Measurements from ENCODE around the gene USP12.

The USP12 gene

GRCh38 chr13:27023385-27024073 is 148.1 kb downstream of the USP12 start:
- no peak overlapping the region for H2AFZ ChIP-seq (ENCODE audit: low read length)
- no peaks in the 10 kb centered on the region for H4K20me1 ChIP-seq (ENCODE audit: insufficient read depth, low read length, poor library complexity, severe bottlenecking)
- TF ChIP-seq CTCF (conservative IDR thresholded peaks at IDR 0.05; ENCODE audit: low read length) (no peak; the same call in 1 of the 2 replicates), EZH2phosphoT487 (IDR thresholded peaks at IDR 0.05; ENCODE audit: borderline replicate concordance) (no peak)
- peaks cover 12% of the 10 kb centered on the region for H3K4me1 ChIP-seq (ENCODE audit: insufficient read depth, low read length, poor library complexity, severe bottlenecking)
- H3K9me2 ChIP-seq (replicated peaks; ENCODE audit: low read depth, low read length): no peaks in the 10 kb centered on the region
- no peaks in the 10 kb centered on the region for H3K79me2 ChIP-seq (ENCODE audit: insufficient read depth, low read length)
- H3K9ac ChIP-seq (ENCODE audit: low read depth, low read length, poor library complexity, severe bottlenecking): no peak overlapping the region
- H3K4me3 ChIP-seq (ENCODE audit: low read length, poor library complexity, severe bottlenecking): no peak overlapping the region
- H3F3A ChIP-seq (ENCODE audit: low read depth): no peaks in the 10 kb centered on the region
- no peaks in the 10 kb centered on the region for H3K9me3 ChIP-seq (ENCODE audit: insufficient read depth, low read depth, low read length)
- H3K4me2 ChIP-seq (ENCODE audit: low read depth, low read length, poor library complexity, severe bottlenecking): no peak overlapping the region
- H3K36me3 ChIP-seq (ENCODE audit: insufficient read depth, low read length): no peaks in the 10 kb centered on the region
- no peaks in the 10 kb centered on the region for H3K27me3 ChIP-seq (ENCODE audit: insufficient read depth, low read length, poor library complexity, severe bottlenecking)

- Histone ChIP-seq H3K4me2 (ENCODE audit: low read depth, low read length, poor library complexity, severe bottlenecking) (no peak overlapping the region), H3K79me2 (ENCODE audit: insufficient read depth, low read length) (no peaks in the 10 kb centered on the region), H3K4me1 (ENCODE audit: insufficient read depth, low read length, poor library complexity, severe bottlenecking) (peaks cover 12% of the 10 kb centered on the region), H3K9me3 (ENCODE audit: insufficient read depth, low read depth, low read length) (no peaks in the 10 kb centered on the region), H3K27me3 (ENCODE audit: insufficient read depth, low read length, poor library complexity, severe bottlenecking) (no peaks in the 10 kb centered on the region), H3K36me3 (ENCODE audit: insufficient read depth, low read length) (no peaks in the 10 kb centered on the region), H3F3A (ENCODE audit: low read depth) (no peaks in the 10 kb centered on the region), H3K4me3 (ENCODE audit: low read length, poor library complexity, severe bottlenecking) (no peak overlapping the region), H3K9ac (ENCODE audit: low read depth, low read length, poor library complexity, severe bottlenecking) (no peak overlapping the region), H2AFZ (ENCODE audit: low read length) (no peak overlapping the region), H3K9me2 (replicated peaks; ENCODE audit: low read depth, low read length) (no peaks in the 10 kb centered on the region), H4K20me1 (ENCODE audit: insufficient read depth, low read length, poor library complexity, severe bottlenecking) (no peaks in the 10 kb centered on the region)
- TF ChIP-seq EZH2phosphoT487 (IDR thresholded peaks at IDR 0.05; ENCODE audit: borderline replicate concordance) (no peak), CTCF (conservative IDR thresholded peaks at IDR 0.05; ENCODE audit: low read length) (no peak)
Measured at GRCh38 chr13:27022571-27023311, 148.9 kb downstream of the USP12 start.

- Histone ChIP-seq H3K27me3 (ENCODE audit: insufficient read depth, low read length, poor library complexity, severe bottlenecking) (no peaks in the 10 kb centered on the region), H2AFZ (ENCODE audit: low read length) (no peak overlapping the region), H3K79me2 (ENCODE audit: insufficient read depth, low read length) (no peaks in the 10 kb centered on the region), H3K4me1 (ENCODE audit: insufficient read depth, low read length, poor library complexity, severe bottlenecking) (no peaks in the 10 kb centered on the region), H3K9me3 (ENCODE audit: insufficient read depth, low read depth, low read length) (no peaks in the 10 kb centered on the region), H3K4me2 (ENCODE audit: low read depth, low read length, poor library complexity, severe bottlenecking) (no peak overlapping the region), H3K9me2 (replicated peaks; ENCODE audit: low read depth, low read length) (no peaks in the 10 kb centered on the region), H3K9ac (ENCODE audit: low read depth, low read length, poor library complexity, severe bottlenecking) (no peak overlapping the region), H3K4me3 (ENCODE audit: low read length, poor library complexity, severe bottlenecking) (no peak overlapping the region), H3K36me3 (ENCODE audit: insufficient read depth, low read length) (no peaks in the 10 kb centered on the region), H3F3A (ENCODE audit: low read depth) (no peaks in the 10 kb centered on the region), H4K20me1 (ENCODE audit: insufficient read depth, low read length, poor library complexity, severe bottlenecking) (no peaks in the 10 kb centered on the region)
- TF ChIP-seq CTCF (conservative IDR thresholded peaks at IDR 0.05; ENCODE audit: low read length) (no peak), EZH2phosphoT487 (IDR thresholded peaks at IDR 0.05; ENCODE audit: borderline replicate concordance) (no peak)
Measured at GRCh38 chr13:27020415-27020814, 151.2 kb downstream of the USP12 start.

Measured in Loucy (cell line).